Jurkat, Clone E6-1 (cell line): ENCODE data around the gene RIPK1.
"Not testable (repeated sequence)": the region's sequence is repeated elsewhere in the genome, so short reads cannot be mapped to it uniquely, and the experiment has no call there.

Source experiments
- DNase-seq: peaks from one replicate; pipeline ENCODE4 v3.0.0-alpha.2; 2011; ENCODE audit warnings: low read depth, low spot score
- H3K4me3 ChIP-seq: 2 replicates; pipeline ENCODE4 v1.5.1; 2011; ENCODE audit warnings: mild to moderate bottlenecking, low read length, control low read depth, moderate library complexity

RIPK1 gene

DNA sequence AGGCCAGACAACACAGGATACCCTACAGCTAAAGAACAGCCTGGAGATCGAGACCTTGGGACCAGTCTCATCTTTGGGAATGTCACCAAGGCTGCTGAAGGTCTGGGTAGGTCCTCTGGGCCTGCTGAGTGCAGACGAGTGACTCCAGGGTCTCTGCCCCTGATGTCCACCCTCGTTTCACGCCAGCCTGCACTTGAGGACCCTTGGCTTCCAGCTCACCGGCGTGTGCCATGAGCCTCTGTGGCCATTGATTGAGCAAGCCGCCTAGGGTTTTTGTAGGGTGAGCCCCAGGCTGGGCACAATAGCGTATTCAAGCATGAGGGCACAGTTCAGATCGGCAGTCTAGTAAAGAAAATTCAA lies 54.5 kb downstream of the RIPK1 start:
- no peak for DNase-seq

DNA sequence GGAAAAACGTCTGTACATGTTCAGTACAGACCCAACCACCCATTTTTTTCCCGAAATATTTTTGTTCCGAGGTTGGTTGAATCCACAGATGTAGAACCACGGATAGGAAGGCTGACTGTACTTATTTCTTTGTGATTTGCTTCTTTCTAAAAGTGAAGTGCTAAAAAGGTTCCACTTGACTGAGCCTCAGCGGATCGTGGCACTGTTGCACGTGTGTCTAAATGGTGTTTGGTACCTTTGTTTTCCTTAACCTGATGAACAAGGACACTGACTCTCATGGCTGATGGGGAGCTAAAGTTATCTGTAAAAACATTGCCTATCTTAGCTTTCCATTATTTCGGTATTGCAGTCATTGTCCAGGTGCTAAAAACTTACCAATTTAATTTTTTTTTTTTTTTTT lies 56.4 kb downstream of the RIPK1 start:
- no peak for DNase-seq
- no peak overlapping the region for H3K4me3 ChIP-seq

More for the DNA sequence above, 54.5 kb downstream of the RIPK1 start:
- H3K4me3 ChIP-seq = no peak overlapping the region

DNA sequence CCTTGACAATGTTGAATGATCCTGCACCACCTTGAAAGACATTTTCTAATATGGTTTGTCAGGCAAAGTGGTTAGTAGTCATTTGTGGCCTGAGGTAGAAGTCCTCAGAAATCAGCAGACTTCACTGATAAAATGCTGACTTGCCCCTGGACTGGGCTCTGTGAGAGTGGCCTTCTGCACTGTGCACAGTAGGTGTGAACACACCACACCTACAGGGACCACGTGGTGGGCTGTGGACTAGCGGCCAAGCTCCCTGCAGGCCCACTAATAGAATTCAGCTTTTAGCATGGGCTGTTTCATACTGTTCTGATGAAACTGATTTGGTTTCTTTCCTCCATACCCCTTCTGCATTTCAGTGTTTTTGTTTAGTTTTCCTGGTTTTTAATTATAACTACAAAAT lies 57.5 kb downstream of the RIPK1 start:
- H3K4me3 ChIP-seq = no peak overlapping the region
- DNase-seq = no peak

DNA sequence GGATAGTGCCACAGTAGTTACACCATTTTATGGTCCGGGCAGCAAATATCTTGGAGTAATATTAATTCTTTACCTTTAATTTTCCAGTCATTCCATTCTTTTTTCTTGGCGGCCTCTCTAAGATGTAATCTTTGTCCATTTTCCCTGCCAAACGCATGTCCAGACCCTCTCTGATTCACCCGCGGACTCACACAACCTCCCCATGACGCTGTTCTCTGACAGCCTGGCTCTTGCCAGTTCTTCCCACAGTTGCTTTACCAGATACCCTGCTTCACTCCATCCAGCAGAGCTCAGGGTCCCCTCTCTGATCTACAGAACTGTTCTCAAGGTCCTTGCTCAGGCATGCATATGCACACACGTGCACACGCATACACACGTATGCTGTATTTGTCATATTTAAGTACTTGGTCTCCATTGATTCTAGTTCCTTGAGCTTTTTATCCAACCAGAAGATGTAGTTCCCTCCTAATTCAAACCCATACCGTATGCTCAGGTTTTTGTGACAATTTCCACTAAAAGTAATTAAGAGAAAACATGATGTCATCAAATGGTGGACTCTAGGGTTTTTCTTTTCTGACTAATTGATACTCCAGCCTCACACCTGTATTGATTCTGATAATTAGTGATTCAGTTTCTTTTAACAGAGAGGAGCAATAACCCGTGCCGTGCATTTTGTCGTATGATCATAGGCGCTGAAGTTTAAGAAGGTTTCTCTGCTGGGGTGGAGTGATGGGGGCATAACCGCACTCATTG lies 60.2 kb downstream of the RIPK1 start:
- H3K4me3 ChIP-seq = no peak overlapping the region
- DNase-seq = no peak

DNA sequence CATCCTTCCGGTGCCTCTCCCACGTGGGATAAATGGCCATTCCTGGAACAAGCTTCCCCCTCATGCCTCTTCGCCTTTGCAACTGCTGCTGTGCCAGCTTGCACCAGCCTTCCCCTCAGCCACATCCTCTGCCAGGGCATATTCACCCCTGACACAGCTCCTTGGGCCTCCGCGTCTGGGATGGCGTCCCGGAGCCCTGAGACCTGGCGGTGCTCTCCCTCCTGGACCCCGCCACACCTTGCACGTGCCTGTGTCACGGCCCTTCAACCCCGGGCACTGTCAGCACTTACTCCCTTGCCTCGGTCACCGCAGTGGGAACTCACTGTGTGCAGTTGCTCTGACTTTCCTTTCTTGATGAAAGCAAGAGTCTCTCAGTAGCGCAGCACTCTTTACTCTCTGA lies 63.4 kb downstream of the RIPK1 start:
- DNase-seq = no peak
- H3K4me3 ChIP-seq = no peak overlapping the region

DNA sequence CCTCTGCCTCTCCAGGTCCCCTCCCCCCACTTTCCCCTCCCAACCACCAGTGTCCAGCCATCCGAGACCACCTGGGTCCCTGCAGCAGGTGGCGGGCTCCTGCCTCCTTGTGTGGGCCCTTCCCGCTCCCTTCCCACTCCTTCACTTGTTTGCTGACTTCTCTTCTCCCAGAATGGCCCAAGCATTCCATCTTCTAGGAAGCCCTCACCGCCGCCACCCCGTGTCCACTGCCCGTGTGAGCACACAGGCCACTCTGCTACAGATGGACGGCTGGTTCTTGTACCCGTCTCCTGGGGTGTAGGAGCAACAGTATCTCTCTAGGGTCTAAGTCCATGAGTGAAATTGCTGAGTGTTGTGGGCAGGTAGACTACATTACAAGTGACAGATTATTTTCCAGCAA lies 65.2 kb downstream of the RIPK1 start:
- no peak overlapping the region for H3K4me3 ChIP-seq
- no peak for DNase-seq

DNA sequence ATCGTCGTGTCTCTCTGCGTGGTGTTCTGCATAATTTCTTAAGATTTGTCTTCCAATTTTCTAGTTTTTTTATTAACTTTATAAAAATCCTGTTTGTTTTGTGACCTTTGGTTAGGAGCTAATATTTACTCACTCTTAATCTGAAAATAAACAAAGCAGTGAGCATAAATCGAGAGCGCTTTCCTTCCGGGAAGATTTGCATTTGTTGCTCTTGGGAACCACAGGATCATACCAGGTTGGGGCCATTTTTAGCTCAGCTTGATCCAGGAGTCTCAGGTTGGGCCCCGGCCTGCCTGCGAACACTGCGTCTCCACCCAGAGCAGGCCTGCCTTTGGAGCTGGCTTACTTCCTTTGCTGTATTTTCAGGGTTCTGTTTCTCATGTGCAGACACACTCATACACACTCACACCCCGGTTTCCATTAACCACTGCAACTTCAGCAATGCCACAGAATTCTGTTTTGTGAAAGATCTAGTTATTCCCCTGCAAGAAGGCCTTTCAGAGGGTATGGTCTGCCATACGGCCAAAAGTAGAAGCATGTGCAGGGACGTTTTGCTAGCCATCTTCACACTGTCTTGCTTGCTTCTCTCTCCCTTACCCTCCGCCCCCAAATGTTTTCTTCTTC lies 67.5 kb downstream of the RIPK1 start:
- no peak for DNase-seq
- H3K4me3 ChIP-seq = no peak overlapping the region

DNA sequence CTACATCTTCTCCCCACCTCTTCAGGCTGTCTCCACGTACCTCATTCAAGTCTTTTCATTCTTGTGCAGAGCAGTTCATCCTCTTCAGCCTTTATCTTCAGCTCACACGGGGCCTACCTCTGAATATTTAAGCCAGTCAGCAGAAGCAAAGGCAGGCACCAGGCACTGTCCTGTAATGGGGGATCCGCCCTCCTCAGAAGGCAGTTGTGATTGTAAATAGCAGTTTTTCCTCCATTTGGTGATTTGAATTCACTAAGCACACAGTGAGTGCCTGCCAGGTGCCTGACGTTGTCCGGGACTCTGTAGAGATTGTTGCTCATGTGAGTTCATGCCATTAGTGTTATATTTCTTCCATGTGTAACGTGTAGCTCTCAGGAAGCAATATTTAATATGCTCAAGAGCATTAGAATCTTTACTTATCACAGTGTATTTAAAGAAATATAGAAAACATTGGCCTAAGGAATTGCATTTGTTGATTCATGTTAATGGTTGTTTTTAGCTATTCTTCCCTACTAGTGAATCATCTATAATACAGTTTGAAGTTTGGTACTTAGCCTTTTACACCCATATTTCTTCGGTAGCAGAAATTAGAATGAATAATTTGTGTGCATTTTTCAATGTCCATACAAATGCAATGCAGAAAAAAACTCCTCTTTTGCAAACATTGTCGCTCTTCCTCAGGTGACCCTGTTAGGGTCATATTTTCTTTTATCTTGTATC lies 68.2 kb downstream of the RIPK1 start:
- DNase-seq = no peak

DNA sequence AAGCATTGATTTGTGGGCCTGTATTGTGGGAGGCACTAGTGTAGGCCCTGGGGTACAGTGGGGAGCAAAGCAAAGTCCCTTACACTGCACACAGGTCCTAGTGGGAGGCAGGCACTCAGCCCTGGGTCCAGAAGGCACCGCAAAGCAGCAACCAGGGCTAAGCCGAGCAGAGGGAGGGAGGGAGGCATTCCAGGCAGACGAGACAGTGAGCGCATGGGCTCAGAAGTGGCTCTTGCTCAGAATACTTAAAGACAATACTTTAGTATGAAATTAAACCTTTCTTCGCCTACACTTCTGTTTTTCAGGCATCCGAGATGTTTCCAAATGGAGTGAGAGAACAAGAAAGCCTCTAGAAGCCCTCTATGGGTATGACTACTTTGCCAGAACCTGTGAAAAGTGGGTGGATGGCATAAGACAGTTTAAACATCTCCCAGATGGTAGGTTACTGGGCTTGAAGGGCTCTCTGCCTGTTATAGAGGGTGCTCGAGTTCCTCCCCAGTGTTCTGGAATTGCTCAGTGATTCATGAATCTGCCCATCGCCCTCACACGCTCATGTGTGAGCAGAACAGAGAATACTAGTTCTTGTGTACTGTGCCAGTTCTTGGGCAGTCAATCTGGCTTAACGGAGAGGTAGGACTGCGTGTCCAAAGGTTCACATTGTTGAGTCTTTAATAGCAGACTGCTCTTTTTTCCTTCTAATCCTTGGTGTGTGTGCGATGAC lies 68.9 kb downstream of the RIPK1 start:
- no peak for DNase-seq
- no peak overlapping the region for H3K4me3 ChIP-seq

More for the DNA sequence above, 68.2 kb downstream of the RIPK1 start:
- H3K4me3 ChIP-seq = no peak overlapping the region

DNA sequence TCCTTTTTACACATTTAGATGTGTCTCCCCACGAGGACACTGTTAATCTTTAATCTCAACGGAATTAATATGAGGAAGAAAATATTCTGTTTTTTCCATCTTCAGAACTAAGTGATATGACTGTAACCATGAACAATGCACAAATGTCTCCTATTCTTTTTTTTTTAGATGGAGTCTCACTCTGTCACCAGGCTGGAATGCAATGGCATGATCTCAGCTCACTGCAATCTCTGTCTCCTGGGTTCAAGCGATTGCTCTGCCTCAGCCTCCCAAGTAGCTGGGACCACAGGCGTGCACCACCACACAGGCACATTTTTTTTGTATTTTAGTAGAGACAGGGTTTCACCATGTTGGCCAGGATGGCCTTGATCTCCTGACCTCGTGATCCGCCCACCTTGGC lies 69.6 kb downstream of the RIPK1 start:
- H3K4me3 ChIP-seq, DNase-seq: not testable (repeated sequence)

DNA sequence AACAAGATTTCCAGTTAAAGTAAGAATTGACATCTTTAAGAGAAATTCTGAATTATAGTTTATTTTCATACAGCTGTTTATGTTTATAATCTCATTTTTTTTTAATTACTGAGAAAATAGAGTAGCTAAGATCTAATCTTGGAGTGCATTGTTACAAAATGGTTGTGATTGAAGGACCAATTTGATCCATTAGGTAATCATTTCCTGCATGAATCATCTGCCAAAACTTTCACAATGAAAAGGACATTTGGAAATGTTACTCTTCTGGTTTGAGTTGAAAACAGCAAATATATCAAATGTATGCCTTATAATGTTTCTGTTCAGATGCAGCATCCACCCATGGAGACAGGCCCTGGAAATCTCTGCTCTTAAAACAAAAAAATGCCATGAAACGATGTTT lies 70.0 kb downstream of the RIPK1 start:
- H3K4me3 ChIP-seq = no peak overlapping the region
- DNase-seq = no peak

DNA sequence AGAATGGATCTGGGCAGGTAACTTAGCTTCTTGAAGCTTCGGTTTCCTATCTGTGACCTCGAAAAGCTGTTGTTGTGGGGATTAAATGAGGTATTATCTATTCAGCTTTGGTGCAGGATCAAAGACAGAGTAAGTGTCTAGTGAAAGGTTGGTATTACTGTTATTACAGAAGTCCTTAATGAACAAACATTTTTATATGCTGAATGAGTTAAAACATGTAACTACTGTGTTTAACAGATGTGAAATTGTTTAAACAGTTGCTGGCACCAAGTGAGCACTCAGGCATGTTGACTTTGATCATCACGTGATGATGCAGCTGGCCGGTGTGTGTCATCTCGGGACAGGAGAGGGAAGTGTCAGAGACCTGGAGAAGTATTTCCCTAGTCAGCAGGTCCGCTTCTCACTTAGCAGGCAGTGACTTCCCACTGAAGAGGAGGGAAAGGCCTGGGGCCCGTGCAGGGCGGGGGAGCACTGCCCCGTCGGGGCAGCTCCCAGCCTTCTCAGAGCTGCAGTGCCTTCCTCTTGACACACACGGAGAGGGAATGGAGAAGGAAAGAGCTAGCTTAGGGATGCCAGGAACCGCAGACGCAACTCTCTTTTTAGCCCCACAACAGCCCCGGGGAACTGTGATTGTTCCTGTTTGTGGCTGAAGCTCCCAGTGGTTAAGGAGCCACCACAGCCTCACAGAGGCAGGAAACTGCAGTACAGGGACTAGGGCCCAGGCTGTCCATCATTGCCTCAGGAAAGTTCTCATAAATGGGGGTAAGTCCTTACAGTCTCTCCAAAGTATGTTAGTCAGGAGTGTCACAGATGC lies 71.0 kb downstream of the RIPK1 start:
- DNase-seq = no peak
- no peak overlapping the region for H3K4me3 ChIP-seq

DNA sequence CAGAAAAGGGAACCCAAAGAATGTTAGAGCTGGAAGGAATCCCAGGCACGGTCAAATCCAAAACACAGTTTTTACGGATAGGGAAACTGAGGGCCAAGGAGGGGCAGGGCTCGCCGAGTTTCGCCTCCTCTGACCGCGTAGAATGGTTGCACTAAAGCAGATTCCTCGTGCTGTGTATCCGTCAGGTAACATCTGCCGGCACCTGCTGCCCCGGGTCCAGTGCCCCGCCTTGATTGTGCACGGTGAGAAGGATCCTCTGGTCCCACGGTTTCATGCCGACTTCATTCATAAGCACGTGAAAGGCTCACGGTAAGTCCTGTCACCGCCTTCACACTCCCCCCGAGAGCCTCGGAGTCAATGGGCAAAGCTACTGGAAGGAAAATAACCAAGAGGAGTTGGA lies 71.9 kb downstream of the RIPK1 start:
- DNase-seq = no peak
- no peak overlapping the region for H3K4me3 ChIP-seq

DNA sequence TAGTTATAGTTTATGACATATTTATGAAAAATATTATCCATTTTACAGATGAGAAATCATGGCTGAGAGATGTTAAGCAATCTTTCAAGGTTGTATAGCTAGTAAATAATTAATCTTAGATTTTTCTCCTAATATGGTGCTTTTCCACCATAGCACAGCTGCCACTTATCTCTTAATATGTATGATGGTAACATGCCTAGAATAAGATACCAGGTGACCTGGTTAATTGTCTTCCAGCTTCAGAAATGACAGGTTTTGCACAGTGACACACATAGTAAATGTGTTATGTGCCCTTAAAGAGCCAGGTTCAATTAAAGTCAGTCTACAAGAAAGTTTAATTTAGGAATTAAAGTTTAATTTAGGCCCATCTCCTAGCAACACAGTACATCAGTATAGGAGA lies 74.2 kb downstream of the RIPK1 start:
- DNase-seq = no peak
- no peak overlapping the region for H3K4me3 ChIP-seq

DNA sequence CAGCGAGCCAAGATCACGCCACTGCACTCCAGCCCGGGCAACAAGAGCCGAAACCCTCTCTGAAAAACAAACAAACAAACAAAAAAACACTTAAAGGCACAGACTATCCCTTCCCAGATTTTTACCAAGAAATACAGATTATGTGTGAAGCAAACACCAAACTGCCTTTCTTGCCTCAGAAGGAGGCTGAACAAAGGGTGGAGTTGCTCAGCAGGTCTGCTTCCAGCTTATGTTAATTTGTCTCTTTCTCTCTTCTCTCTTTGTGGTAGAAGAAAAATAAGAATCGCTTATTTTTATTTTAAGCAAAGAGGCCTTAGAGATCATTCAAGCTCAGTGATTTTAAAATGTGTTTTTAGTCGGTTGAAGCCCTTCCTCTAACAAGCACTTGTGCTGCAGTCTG lies 74.9 kb downstream of the RIPK1 start:
- DNase-seq = no peak

DNA sequence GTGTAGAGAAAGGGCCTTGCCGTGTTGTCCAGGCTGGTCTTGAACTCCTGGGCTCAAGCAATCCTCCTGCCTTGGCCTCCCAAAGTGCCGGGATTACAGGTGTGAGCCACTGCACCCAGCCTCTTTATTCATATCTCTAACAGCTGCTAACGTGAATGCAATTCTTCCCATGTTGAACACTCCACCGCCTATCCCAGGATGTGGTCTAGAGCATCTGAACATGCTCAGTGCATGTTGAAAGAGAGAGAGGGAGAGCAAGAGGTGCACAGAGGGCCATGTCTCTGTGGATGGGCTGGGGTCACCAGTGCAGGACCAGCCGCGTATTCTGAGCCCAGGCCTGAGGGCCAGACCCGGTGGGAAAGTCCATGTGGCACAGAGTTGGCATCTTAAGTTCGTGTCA lies 76.3 kb downstream of the RIPK1 start:
- peak; percentile 61 for DNase-seq
- no peak overlapping the region for H3K4me3 ChIP-seq

More for the DNA sequence above, 74.9 kb downstream of the RIPK1 start:
- H3K4me3 ChIP-seq = no peak overlapping the region

DNA sequence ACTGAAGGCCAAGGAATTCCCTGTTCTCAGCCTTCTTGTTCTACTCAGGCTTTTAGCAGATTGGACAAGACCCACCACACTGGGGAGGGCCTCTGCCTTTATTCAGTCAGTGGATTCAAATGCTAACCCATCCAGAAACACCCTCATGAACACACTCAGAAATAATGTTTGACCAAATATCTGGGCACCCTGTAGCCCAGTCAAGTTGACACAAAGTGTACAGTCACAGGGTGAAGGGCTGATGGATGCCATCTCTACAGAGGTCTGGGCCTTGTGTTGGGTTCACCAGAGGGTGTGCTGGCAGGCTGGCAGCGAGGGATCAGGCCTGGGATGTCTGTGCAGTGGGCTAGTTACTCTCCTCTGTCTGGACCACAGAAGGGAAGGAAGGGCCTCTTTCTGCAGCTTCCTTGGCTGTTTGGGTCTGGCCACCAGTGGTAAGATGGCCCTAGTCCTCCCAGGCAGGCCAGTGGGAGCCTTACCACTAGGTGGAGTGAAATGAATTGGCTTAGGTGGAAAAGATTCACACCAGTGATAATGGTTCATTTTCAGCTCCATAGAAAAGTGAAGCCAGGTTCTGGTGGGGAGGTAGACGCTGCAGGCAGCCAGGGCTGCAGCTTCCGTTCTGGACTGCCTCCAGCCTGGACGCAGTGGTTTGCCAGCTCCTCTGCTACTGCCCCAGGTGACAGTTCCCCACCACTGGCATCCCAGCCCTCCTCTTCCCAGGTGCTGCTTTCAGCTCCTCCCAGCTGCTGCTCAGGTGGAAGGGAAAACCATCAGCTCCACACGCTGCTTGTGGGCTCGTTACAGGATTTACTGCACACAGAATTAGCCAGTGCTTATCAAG lies 79.8 kb downstream of the RIPK1 start:
- DNase-seq = no peak
- no peak overlapping the region for H3K4me3 ChIP-seq

DNA sequence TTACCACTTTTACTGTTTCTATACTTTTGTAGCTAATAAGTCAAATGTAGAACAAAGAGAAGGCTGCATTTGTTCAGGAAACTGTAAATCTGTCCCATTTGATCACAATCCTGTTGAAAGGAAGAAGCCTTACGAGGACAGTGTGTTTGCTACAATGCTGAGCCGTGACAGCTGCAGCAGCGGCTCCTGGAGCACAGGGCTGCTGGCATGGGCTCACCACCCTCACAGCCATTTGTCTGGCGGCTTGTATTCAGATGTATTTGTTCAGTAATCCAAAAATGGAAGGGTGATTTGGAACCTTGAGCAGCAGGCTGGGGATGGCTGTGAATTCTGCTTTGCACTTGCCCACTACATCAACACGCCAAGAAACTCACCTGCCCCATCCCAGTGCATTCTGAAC lies 83.4 kb downstream of the RIPK1 start:
- H3K4me3 ChIP-seq = no peak overlapping the region
- no peak for DNase-seq
